ENCODE results near the gene GP5. TPM values are rescaled to one million over a fixed set of nuclear protein-coding genes. Genes with fewer than 3 reads are reported as not detected.

GP5 gene
- total and polyA plus RNA-seq, 2 of the 13 experiments (the other 11 are each of a cell fraction or from before 2014, with no cell fraction given) = not detected

DNA sequence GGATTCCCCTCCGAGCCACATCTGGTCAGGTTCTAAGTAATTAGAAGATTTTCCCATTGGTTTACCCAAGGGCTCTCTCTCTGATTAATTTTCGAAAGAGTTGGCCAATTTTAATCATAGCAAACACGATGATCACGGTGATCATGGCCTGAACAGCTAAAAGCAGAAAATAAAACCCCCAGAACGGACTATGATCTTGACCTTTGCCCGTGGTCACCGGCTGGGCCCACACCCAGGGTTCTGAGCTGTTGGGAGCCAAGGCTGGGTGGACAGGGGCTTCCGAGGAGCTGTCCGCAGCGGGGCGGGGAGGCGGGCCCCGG, 2.6 kb downstream of the GP5 start (continued):
- TF ChIP-seq, protein P1, sequence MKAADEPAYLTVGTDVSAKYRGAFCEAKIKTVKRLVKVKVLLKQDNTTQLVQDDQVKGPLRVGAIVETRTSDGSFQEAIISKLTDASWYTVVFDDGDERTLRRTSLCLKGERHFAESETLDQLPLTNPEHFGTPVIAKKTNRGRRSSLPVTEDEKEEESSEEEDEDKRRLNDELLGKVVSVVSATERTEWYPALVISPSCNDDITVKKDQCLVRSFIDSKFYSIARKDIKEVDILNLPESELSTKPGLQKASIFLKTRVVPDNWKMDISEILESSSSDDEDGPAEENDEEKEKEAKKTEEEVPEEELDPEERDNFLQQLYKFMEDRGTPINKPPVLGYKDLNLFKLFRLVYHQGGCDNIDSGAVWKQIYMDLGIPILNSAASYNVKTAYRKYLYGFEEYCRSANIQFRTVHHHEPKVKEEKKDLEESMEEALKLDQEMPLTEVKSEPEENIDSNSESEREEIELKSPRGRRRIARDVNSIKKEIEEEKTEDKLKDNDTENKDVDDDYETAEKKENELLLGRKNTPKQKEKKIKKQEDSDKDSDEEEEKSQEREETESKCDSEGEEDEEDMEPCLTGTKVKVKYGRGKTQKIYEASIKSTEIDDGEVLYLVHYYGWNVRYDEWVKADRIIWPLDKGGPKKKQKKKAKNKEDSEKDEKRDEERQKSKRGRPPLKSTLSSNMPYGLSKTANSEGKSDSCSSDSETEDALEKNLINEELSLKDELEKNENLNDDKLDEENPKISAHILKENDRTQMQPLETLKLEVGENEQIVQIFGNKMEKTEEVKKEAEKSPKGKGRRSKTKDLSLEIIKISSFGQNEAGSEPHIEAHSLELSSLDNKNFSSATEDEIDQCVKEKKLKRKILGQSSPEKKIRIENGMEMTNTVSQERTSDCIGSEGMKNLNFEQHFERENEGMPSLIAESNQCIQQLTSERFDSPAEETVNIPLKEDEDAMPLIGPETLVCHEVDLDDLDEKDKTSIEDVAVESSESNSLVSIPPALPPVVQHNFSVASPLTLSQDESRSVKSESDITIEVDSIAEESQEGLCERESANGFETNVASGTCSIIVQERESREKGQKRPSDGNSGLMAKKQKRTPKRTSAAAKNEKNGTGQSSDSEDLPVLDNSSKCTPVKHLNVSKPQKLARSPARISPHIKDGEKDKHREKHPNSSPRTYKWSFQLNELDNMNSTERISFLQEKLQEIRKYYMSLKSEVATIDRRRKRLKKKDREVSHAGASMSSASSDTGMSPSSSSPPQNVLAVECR (CRISPR knock-in tag; IDR thresholded peaks at IDR 0.05; ENCODE audit: borderline replicate concordance) = 0 out of 2 replicates have a peak, but pooled peaks have one; percentile 10
- peak; percentile 22; the same call in 1 of the 2 replicates for TF ChIP-seq GABPB1 (CRISPR knock-in tag; IDR thresholded peaks at IDR 0.05)
- no peak for TF ChIP-seq ZNF335 (CRISPR knock-in tag; IDR thresholded peaks at IDR 0.05)
- TF ChIP-seq SALL1 (CRISPR knock-in tag; IDR thresholded peaks at IDR 0.05) = peak; percentile 5; the same call in 1 of the 2 replicates
- 0 out of 2 replicates have a peak, but pooled peaks have one; percentile 13 for TF ChIP-seq ZFY (CRISPR knock-in tag; IDR thresholded peaks at IDR 0.05)
- 0 out of 2 replicates have a peak, but pooled peaks have one; percentile 24 for TF ChIP-seq GFI1 (CRISPR knock-in tag; IDR thresholded peaks at IDR 0.05; ENCODE audit: borderline replicate concordance)
- TF ChIP-seq HNF4A (CRISPR knock-in tag; IDR thresholded peaks at IDR 0.05) = peak; percentile 62
- TF ChIP-seq ASH2L (IDR thresholded peaks at IDR 0.05; ENCODE audit: insufficient read length, low read depth, low read length) = peak; percentile 39
- TF ChIP-seq NR2C2 (CRISPR knock-in tag; IDR thresholded peaks at IDR 0.05; ENCODE audit: borderline replicate concordance) = peak; percentile 54; the same call in 1 of the 2 replicates
